ENCODE results near the gene GLDN.

GLDN gene

GRCh38 chr15:51363383-51363782 lies 21.9 kb downstream of the GLDN start:
- DNase-seq = no peak

- DNase-seq = no peak
These were observed 24.0 kb downstream of the GLDN start for GRCh38 chr15:51365417-51365816.

GRCh38 chr15:51366071-51366470 lies 24.6 kb downstream of the GLDN start:
- no peak for DNase-seq

- DNase-seq = no peak
These were observed 25.5 kb downstream of the GLDN start for GRCh38 chr15:51366920-51367319.

GRCh38 chr15:51367322-51367976 lies 26.0 kb downstream of the GLDN start:
- no peak for DNase-seq

GRCh38 chr15:51368307-51368706 lies 26.9 kb downstream of the GLDN start:
- no peak for DNase-seq

- no peak for DNase-seq
These were observed 27.4 kb downstream of the GLDN start for GRCh38 chr15:51368751-51369450.

- no peak for DNase-seq
These were observed 28.0 kb downstream of the GLDN start for GRCh38 chr15:51369451-51369761.

GRCh38 chr15:51371266-51371665 lies 29.8 kb downstream of the GLDN start:
- DNase-seq = no peak

GRCh38 chr15:51374131-51374530 lies 32.7 kb downstream of the GLDN start:
- no peak for DNase-seq

- DNase-seq = no peak
These were observed 34.6 kb downstream of the GLDN start for GRCh38 chr15:51375966-51376640.

- DNase-seq = no peak
These were observed 35.8 kb downstream of the GLDN start for GRCh38 chr15:51377038-51377786.

- DNase-seq = no peak
These were observed 37.0 kb downstream of the GLDN start for GRCh38 chr15:51378406-51378805.

- DNase-seq = no peak
These were observed 37.9 kb downstream of the GLDN start for GRCh38 chr15:51379390-51379789.

GRCh38 chr15:51380999-51381806 lies 39.7 kb downstream of the GLDN start:
- peak; percentile 72 for DNase-seq

- DNase-seq = no peak
These were observed 41.3 kb downstream of the GLDN start for GRCh38 chr15:51382787-51383186.

GRCh38 chr15:51386029-51386428 lies 44.6 kb downstream of the GLDN start:
- no peak for DNase-seq

- DNase-seq = no peak
These were observed 45.0 kb downstream of the GLDN start for GRCh38 chr15:51386486-51386885.

GRCh38 chr15:51386960-51387698 lies 45.7 kb downstream of the GLDN start:
- no peak for DNase-seq

- no peak for DNase-seq
These were observed 46.2 kb downstream of the GLDN start for GRCh38 chr15:51387699-51388041.

- DNase-seq = no peak
These were observed 47.3 kb downstream of the GLDN start for GRCh38 chr15:51388726-51389125.
